ENCODE data around the gene ST6GALNAC3.

Gene ST6GALNAC3

GRCh38 chr1:76546354-76546933, 471.9 kb downstream of the ST6GALNAC3 start:
- DNase-seq = no peak

DNA sequence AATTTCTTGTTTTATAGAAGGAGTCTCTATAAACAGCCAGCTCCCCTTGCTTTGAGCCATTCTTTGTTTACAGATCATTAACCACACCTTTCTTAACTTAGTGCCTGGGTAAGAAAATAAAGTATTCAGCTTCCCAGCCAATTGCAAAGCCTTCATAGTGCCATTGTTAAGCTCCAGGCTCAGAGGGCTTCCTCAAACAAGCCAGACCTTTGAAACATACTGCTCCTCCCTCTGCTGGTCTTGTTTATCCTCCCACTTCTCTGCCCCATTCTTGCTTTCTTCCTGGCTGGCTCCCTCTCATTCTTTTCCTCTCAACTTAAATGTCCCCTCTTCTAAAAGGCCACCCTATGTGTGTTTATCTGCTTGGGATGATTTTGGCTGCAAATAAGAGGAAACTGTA, 473.4 kb downstream of the ST6GALNAC3 start:
- no peak for DNase-seq

- DNase-seq = no peak
These were observed 474.1 kb downstream of the ST6GALNAC3 start for GRCh38 chr1:76548513-76549100.

GRCh38 chr1:76554283-76554682, 479.7 kb downstream of the ST6GALNAC3 start:
- no peak for DNase-seq

- DNase-seq = no peak
These were observed 487.7 kb downstream of the ST6GALNAC3 start for GRCh38 chr1:76562292-76562691.

DNA sequence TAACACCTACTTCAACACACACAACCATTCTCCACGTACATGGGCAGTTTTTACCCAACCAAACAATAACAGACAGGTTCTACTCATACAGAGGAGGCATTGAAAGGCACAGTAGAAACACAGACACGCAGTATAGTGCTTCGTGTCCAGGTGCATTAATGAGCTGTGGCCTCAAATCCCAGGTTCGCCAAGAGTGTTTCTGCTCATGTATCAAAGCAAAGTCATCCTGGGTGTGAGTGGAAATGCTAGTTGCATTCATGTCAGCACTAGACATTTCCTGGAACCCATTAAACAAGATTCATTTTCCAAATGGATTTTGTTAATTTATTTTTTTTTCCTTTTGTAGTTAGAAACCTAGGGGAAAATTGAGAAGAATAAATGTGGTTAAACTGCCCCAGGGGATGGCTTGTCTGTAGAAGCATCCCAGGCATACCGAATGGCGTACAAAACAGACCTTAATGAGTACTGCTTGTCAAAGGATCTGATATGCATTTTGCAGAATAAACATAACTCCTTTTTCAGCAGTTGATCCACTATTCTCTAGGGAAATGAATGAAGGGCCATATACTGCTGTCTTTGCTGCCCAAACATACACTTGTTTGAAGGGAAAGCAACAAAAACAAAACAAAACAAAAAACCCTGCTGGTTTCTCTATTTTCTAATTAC, 494.2 kb downstream of the ST6GALNAC3 start:
- DNase-seq = no peak

DNA sequence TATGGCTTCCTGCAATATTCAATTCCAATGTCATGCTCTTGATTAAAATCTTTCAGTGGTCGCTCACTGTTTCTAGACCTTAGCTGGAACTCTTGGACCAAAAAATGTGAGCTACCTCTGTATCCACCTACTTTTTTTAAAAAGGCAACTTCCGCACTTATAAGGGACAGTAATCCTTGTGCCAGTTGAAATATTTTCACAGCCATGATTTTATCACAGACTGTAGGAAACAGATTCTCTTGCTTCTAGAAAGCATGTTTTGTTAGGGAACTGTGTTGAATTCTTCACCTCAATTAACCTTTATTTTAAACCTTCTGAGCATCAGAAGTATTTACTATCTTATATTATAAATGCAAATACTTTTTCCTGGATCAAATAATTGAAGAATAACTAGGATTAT, 496.7 kb downstream of the ST6GALNAC3 start:
- DNase-seq = no peak

DNA sequence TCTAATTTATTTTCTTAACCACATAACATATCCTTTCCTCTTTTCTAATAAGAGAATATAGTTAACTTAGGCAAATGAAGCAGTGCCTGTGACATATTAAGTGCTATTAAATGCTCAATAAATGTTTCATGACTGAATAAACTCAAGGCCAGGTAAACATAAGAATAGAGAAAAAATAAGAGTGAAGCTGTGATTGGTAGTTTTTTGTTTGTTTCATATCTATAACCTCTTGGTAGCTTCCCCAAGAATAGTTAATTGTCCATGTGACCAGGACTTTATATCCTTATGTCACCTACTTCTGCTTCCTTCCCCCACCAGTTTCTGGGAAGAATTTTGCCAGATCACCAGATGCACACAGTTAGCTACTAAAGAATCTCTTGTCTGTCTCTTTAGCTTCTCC, 497.7 kb downstream of the ST6GALNAC3 start:
- no peak for DNase-seq

DNA sequence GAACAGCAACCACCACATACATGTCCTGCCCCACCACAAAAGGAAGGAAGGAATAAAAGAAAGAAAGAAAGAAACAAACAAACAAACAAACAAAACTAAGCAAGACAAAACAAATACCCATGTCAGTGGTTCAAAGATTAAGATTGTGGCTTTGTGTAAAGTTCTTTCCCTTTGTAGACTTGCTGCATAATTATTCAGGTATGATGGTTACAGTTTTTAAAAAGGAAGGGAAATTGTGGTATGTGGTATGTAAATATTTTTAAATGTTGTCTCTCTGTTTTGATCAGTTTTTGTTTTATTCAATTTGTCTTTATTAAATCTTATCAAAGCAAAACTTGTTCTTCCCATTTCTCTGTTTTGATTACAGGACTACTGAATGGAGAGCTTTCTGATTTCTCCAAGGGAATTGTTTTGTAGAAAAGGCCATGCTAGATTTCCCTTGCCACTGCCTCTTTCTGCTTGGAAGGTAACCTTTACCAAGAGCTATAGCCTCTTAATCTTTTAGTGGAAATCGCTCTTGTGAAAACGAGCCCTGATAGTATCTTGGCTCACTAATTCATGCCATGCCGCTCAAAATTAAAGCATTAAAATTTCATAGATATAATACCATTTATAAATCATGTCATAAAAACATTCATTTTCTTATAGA, 502.5 kb downstream of the ST6GALNAC3 start:
- no peak for DNase-seq

DNA sequence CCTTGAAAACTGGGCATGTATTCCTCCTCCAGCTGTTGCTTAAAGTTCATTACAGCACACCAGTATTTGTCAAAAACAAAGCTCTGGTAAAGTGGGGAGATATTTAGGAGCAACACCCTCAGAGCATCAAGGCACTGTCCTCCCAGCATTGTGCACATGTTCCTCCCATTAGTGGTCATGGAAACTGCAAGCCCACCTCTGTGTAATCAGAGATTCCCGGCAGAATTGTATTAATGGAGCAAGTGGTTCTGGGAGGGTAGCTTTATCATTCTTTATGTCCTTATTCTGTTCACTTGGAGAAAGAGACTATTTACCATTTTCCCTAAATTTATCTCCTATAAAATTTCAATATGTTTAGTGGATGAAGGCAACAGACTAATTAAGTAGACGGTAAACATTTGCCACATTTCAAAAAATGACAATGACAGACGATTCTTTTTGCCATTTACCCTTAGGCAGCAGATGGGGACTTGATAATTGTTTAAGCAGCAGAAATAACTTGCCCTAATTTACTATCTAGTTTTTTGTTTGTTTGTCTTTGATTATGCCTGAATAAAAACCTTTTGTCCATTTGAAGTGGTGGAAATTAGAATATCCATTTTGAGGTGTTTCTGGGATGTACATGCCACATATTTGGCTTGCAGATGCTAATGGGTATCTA, 503.1 kb downstream of the ST6GALNAC3 start:
- no peak for DNase-seq

- DNase-seq = no peak
These were observed 505.7 kb downstream of the ST6GALNAC3 start for GRCh38 chr1:76580206-76580605.

DNA sequence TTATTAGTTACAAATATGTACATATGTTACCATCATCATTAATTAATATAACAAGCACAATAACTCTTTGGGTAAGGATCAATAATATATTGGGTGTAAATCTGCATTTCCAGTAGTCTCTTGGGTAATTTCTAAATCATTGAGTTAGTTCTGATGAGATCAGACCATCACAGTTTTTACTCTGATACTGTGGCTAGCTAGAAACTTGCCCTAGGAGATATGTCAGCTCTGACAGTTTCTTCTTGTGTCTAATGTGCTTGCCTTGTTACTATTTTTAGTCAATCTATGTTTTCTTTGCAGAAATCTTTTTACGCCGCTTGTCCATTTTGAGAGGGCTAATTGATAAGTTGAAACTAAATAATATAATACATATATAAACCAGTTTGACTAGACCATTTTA, 507.2 kb downstream of the ST6GALNAC3 start:
- DNase-seq = no peak

DNA sequence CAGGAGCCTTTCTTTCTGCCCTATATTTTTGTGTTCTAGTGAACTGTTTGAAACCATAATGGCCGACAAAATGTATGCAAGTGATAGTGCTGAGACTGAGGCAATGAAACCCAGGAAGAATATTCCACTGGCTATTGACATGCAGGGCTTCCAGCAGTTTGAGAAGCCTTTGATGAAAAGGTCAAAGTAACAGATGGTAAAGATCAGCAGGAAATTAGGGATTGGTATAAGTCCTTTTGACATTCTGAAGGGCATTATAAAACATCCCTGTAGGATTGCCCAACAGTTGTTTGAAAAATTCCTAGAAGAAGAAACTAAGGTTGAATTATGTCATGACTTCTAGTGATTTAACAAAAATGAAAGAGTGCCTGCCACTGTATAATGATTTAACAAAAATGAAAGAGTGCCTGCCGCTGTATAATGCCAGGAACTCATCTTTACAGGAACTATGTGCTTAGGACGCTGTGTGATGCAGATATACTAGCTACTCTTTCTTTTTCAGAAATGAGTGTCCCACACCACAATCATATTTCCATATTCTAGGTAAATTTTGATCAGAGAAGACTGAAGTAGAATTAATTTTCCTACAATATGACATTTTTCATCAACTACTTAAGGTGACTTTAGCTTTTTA, 508.8 kb downstream of the ST6GALNAC3 start:
- DNase-seq = no peak

- no peak for DNase-seq
These were observed 509.4 kb downstream of the ST6GALNAC3 start for GRCh38 chr1:76583875-76584477.

DNA sequence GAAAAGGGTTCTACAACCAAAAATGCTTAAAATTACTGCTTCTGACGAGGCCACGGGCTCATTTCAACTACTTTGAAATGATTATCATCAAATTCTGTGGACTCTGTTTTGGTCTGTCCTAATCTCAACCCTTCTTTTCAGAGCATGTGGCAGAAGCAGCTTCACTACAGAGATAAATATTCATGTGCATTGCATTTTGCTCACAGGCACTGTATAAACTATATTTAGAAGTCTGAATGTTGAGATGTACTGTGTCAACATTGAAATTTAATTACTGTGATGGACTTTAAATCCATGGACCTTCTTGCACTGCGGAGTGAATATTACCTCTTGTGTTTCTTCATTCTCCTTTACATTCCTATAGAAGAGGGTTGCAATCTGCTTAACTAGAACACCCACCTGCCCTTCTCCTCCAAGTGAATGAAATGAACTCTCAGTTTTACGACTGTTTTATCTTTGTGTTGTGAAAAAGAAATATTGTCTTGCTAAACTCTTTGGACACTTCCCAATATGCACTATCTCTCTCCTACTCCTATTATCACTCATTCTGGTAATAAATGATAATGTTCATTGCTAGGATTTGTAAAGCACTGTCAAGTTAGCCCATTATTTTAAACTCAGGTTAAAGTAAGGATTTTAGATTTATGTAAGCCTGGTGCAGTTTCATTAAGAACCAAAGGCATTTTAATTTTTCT, 511.6 kb downstream of the ST6GALNAC3 start:
- DNase-seq = no peak

GRCh38 chr1:76587212-76587611, 512.7 kb downstream of the ST6GALNAC3 start:
- no peak for DNase-seq

GRCh38 chr1:76591461-76591860, 516.9 kb downstream of the ST6GALNAC3 start:
- no peak for DNase-seq

DNA sequence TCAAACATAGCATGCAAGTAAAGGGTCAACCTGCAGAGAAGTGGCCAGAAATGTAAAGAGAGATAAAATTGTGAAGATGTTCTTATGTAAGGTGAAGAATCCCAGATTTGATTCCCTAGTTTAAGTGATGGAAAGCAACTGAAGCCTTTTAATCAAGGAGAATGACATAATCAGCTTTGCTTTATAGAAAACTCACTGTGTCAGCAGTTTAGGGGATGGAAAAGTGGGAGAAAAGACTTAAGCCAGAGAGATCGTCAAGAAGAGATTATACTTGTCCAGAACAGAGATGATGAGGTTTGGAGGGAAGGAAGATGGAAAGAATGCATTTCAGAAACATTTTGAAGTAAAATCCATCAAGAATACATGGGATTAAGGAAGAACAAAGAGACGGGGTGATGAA, 517.4 kb downstream of the ST6GALNAC3 start:
- DNase-seq = no peak

DNA sequence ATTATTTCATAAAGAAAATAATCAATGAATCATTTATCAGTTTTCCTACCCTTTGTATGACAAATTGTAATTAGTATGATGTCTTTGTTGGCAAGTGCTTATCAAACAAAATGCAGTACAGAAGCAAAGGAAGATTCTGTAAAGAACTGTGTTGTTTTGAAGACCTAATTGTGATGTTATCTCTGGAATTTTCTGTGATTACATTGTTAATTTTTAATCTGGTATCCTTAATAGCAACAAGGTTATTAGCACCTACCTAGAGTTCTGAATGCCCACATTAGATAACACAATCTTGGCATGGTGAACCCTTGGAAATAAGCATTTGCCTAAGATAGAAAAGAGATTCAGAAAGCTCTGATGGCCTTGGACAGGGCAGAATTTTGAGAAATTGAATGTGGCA, 518.6 kb downstream of the ST6GALNAC3 start:
- no peak for DNase-seq

GRCh38 chr1:76593618-76594017, 519.1 kb downstream of the ST6GALNAC3 start:
- DNase-seq = no peak

GRCh38 chr1:76595024-76595423, 520.5 kb downstream of the ST6GALNAC3 start:
- DNase-seq = no peak

- DNase-seq = no peak
These were observed 526.9 kb downstream of the ST6GALNAC3 start for GRCh38 chr1:76601465-76601864.
